Nephron progenitor cell (in vitro differentiated cells): ENCODE data around the gene ZNF680.
"Not testable (repeated sequence)": the region's sequence is repeated elsewhere in the genome, so short reads cannot be mapped to it uniquely, and the experiment has no call there.

ENCODE experiments used
- DNase-seq: peaks from one replicate; pipeline ENCODE4 v3.0.0; 2021
- H3K27ac Mint-ChIP-seq: 2 replicates; pipeline ENCODE4 v1.8.0; 2021; ENCODE audit warnings: mild to moderate bottlenecking, moderate library complexity, mixed read lengths
- H3K27me3 Mint-ChIP-seq: 2 replicates; pipeline ENCODE4 v1.8.0; 2021; ENCODE audit warnings: mild to moderate bottlenecking, low read depth, mixed read lengths; ENCODE audit not compliant: poor library complexity
- H3K36me3 Mint-ChIP-seq: 2 replicates; pipeline ENCODE4 v1.8.0; 2021; ENCODE audit warnings: low read depth, mixed read lengths
- H3K4me1 Mint-ChIP-seq: 2 replicates; pipeline ENCODE4 v1.8.0; 2021; ENCODE audit warnings: mixed read lengths
- H3K4me3 Mint-ChIP-seq: 2 replicates; pipeline ENCODE4 v1.8.0; 2021; ENCODE audit warnings: mild to moderate bottlenecking, moderate library complexity, mixed read lengths
- H3K9me3 Mint-ChIP-seq: 2 replicates; pipeline ENCODE4 v1.8.0; 2021; ENCODE audit warnings: mild to moderate bottlenecking, moderate library complexity, mixed read lengths
- CTCF ChIP-seq: fragments of 200-600 bp; sonication (generic); IDR thresholded peaks from 2 replicates; pipeline ENCODE4 v1.5.0; 2021; ENCODE audit warnings: antibody characterized with exemption

The ZNF680 gene

DNA sequence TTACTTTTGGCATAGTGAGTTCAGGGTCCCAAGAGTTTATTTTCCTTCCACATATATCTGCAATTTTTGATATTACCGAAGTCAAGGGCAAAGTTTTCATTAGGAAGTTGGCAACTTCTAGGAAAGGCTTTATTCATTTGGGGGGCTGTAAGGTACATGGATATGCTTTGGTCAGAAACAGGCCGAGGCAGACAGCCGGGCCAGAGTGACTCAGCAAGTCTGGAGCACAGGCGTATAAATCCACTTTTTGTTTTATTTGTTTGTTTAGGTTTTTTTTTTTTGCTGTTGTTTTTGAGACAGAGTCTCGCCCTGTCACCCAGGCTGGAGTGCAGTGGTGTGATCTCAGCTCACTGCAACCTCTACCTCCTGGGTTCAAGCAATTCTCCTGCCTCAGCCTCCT lies 3.7 kb downstream of the ZNF680 start:
- TF ChIP-seq CTCF, result no peak
- DNase-seq, result no peak
- H3K4me3 Mint-ChIP-seq, result no peak overlapping the region
- peaks cover 86% of the 10 kb centered on the region for H3K36me3 Mint-ChIP-seq
- peaks cover 98% of the 10 kb centered on the region for H3K9me3 Mint-ChIP-seq
- no peak overlapping the region for H3K27ac Mint-ChIP-seq
- H3K4me1 Mint-ChIP-seq, result no peaks in the 10 kb centered on the region
- H3K27me3 Mint-ChIP-seq, result no peaks in the 10 kb centered on the region

DNA sequence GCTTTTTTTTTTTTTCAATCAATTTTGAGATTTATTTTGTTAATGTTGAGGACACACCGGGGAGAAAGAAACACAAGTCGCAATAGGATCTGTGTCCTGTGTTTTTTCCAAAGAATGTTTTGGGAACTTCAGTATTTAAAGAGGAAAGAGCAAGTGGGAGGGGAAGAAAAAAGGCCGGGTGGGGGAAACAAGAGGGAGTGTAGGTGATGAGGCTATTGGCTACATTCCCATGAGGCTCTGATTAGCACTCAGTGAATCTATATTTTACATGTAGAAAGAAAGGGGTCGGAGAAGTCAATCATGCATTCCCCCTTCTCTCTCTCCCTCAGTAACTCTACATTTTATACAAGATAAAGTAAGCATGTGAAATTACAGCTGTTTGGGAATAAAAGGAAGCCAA lies 4.1 kb downstream of the ZNF680 start:
- Mint-ChIP-seq H3K27ac (no peak overlapping the region), H3K36me3 (peaks cover 87% of the 10 kb centered on the region), H3K4me3 (no peak overlapping the region), H3K9me3 (peaks cover 98% of the 10 kb centered on the region), H3K4me1 (no peaks in the 10 kb centered on the region), H3K27me3 (no peaks in the 10 kb centered on the region)
- no peak for TF ChIP-seq CTCF
- no peak for DNase-seq

- no peak overlapping the region for H3K4me3 Mint-ChIP-seq
- peaks cover 98% of the 10 kb centered on the region for H3K9me3 Mint-ChIP-seq
- no peak for TF ChIP-seq CTCF
- DNase-seq, result no peak
- no peaks in the 10 kb centered on the region for H3K27me3 Mint-ChIP-seq
- H3K36me3 Mint-ChIP-seq, result peaks cover 90% of the 10 kb centered on the region
- no peaks in the 10 kb centered on the region for H3K4me1 Mint-ChIP-seq
- no peak overlapping the region for H3K27ac Mint-ChIP-seq
Measured at GRCh38 chr7:64558323-64558705, 4.6 kb downstream of the ZNF680 start.

DNA sequence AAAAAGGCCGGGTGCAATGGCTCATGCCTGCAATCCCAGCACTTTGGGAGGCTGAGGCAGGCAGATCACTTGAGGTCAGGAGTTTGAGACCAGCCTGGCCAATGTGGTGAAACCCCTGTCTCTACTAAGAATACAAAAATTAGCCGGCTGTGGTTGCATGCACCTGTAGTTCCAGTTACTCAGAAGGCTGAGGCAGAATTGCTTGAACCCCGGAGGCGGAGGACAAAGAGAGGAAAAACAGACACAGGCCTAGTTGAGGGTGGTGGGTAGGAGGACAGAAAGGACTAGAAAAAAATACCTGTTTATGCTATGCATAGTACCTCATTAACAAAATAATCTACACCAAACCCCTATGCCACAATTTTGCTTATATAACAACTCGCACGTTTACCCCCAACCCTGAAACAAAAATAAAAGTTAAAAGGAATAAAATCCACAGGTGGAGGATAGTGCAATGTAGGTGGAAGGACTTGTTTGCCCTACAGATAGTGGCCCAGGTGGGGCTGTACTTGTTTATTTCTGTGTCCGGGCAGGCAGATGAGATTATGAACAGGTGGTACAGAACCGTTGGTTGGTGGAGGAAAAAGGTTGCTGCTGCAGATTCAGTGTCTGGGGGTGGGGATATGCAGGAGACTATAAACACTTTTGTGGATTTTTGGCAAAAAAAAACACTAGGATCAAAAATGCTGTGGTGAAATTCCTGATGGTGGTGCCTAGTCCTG lies 5.1 kb downstream of the ZNF680 start:
- Mint-ChIP-seq H3K4me1 (no peaks in the 10 kb centered on the region), H3K27ac (no peak overlapping the region), H3K9me3 (peaks cover 98% of the 10 kb centered on the region), H3K27me3 (no peaks in the 10 kb centered on the region), H3K36me3 (peaks cover 92% of the 10 kb centered on the region), H3K4me3 (no peak overlapping the region)
- no peak for DNase-seq
- TF ChIP-seq CTCF, result no peak

GRCh38 chr7:64555046-64555445 lies 7.8 kb downstream of the ZNF680 start:
- no peaks in the 10 kb centered on the region for H3K4me1 Mint-ChIP-seq

GRCh38 chr7:64554188-64554587 lies 8.7 kb downstream of the ZNF680 start:
- H3K27me3 Mint-ChIP-seq, DNase-seq, H3K4me3 Mint-ChIP-seq, H3K27ac Mint-ChIP-seq, H3K4me1 Mint-ChIP-seq: not testable (repeated sequence)
- peaks cover 96% of the 10 kb centered on the region for H3K36me3 Mint-ChIP-seq
- peaks cover 97% of the 10 kb centered on the region for H3K9me3 Mint-ChIP-seq

More at GRCh38 chr7:64555046-64555445, 7.8 kb downstream of the ZNF680 start:
- no peak for TF ChIP-seq CTCF
- Mint-ChIP-seq H3K4me3 (no peak overlapping the region), H3K9me3 (peaks cover 96% of the 10 kb centered on the region), H3K27me3 (no peaks in the 10 kb centered on the region), H3K36me3 (peaks cover 93% of the 10 kb centered on the region), H3K27ac (no peak overlapping the region)
- no peak for DNase-seq
